Esophagus (tissue), 2 donors: ENCODE data around the gene UFD1. TPM values are rescaled to one million over a fixed set of nuclear protein-coding genes. Genes with fewer than 3 reads are reported as not detected.
A peak's percentile ranks its signal among the peaks of the same experiment; 100 is the strongest.

ENCODE experiments used
- H3K27ac ChIP-seq, 2 donors: one replicate each; pipeline ENCODE4 v1.5.1; 2013; ENCODE audit warnings: low read depth in 2 of 2, mild to moderate bottlenecking in 2 of 2, inconsistent platforms in 1 of 2, low read length in 1 of 2, moderate library complexity in 1 of 2
- H3K27me3 ChIP-seq, 2 donors: one replicate each; pipeline ENCODE4 v1.6.1; 2013; ENCODE audit warnings: low read length in 2 of 2, control low read depth in 1 of 2, mild to moderate bottlenecking in 1 of 2; ENCODE audit not compliant: insufficient read depth in 2 of 2, control insufficient read depth in 1 of 2
- H3K36me3 ChIP-seq, 2 donors: one replicate each; pipeline ENCODE4 v1.6.1; 2013; ENCODE audit warnings: low read length in 1 of 2; ENCODE audit not compliant: control insufficient read depth in 2 of 2, insufficient read depth in 2 of 2
- H3K4me1 ChIP-seq, 2 donors: one replicate each; pipeline ENCODE4 v1.6.1; 2013; ENCODE audit warnings: low read length in 1 of 2; ENCODE audit not compliant: control insufficient read depth in 2 of 2, insufficient read depth in 2 of 2
- H3K4me3 ChIP-seq, 2 donors: one replicate each; pipeline ENCODE4 v1.5.1; 2013; ENCODE audit warnings: low read length in 2 of 2, mild to moderate bottlenecking in 2 of 2, low read depth in 1 of 2, moderate library complexity in 1 of 2
- H3K9me3 ChIP-seq, 2 donors: one replicate each; pipeline ENCODE4 v1.6.1; 2013; ENCODE audit warnings: mild to moderate bottlenecking in 2 of 2, low read depth in 1 of 2, low read length in 1 of 2, moderate library complexity in 1 of 2; ENCODE audit not compliant: control insufficient read depth in 2 of 2, insufficient read depth in 1 of 2
- WGBS, 2 donors: extraction: QIAGEN DNeasy Blood & Tissue Kit; methylation state at CpG; one replicate each; pipeline ENCODE4 v1.1.7; 2013; 5-methylcytosine and 5-hydroxymethylcytosine counted together
- polyA plus RNA-seq, 2 donors: library from polyadenylated mRNA; stranded (reverse); fragments of 200-250 nt; gene quantifications; one replicate each; pipeline ENCODE4 v1.2.3, GENCODE V29; 2013
- donor health status: healthy with polysubstance abuse.
- donor health status: Bipolar disorder and iron deficiency.

UFD1 gene
- polyA plus RNA-seq, 2 donors = 59.7 to 78.3 TPM

DNA sequence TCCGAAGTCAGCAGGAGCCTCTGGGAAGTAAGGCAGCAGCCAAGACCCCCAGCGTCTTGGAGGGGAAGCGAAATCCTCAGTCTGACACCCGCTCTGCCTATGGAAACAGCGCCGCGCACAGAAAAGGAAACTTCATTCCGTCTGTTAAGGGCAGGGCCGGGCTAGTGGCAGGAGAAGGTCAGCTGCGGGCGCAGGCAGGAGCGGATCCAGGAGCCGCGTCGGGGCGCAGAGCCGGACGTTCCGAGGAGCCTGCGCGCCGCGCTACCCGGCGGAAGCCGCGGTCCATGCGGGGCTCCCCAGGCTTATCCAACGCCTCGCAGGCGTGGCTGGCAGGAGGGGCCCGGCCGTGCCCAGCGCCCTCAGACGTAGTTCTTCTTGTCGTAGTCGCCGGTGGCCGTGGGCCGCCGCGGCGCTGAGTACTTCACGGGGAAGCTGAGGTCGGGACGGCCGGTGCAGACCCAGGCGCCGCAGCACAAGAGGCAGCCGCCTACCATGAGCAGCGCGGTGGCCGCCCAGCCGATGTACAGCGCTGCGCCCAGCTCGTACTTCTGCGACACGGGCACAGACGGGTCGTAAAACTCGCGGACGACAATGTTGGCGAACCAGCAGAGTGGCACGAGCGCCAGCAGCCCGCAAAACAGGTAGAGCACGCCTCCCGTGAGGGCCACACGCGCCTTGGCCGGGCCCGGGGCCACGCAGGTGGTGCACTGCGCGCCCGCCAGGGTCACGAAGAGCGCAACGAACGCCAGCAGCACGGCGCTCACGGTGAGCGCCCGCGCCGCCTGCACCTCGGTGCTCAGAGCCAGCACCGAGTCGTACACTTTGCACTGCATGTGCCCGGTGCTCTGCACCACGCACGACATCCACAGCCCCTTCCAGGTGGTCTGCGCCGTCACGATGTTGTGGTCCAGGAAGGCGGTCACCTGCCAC lies 44.5 kb upstream of the UFD1 start:
- Histone ChIP-seq H3K27me3 (peaks cover 0 to 15% of the 10 kb centered on the region in 2 donors), H3K27ac (peak overlapping the region; percentile 2 to 29), H3K4me1 (peaks cover 6 to 15% of the 10 kb centered on the region in 2 donors), H3K4me3 (peak overlapping the region; percentile 34 to 52), H3K9me3 (no peaks in the 10 kb centered on the region), H3K36me3 (no peaks in the 10 kb centered on the region)
- 1 to 2% methylated on average over 85 to 99 of the region's 99 CpGs for WGBS, 2 donors

- Histone ChIP-seq H3K4me3 (peak overlapping the region; percentile 34 to 52), H3K27ac (peak overlapping the region; percentile 21 to 29), H3K9me3 (no peaks in the 10 kb centered on the region), H3K27me3 (peaks cover 0 to 15% of the 10 kb centered on the region in 2 donors), H3K4me1 (peaks cover 6 to 15% of the 10 kb centered on the region in 2 donors), H3K36me3 (no peaks in the 10 kb centered on the region)
- WGBS, 2 donors = 30 to 33% methylated on average over 9 of the region's 9 CpGs
These were observed 43.9 kb upstream of the UFD1 start for GRCh38 chr22:19522881-19523239.

DNA sequence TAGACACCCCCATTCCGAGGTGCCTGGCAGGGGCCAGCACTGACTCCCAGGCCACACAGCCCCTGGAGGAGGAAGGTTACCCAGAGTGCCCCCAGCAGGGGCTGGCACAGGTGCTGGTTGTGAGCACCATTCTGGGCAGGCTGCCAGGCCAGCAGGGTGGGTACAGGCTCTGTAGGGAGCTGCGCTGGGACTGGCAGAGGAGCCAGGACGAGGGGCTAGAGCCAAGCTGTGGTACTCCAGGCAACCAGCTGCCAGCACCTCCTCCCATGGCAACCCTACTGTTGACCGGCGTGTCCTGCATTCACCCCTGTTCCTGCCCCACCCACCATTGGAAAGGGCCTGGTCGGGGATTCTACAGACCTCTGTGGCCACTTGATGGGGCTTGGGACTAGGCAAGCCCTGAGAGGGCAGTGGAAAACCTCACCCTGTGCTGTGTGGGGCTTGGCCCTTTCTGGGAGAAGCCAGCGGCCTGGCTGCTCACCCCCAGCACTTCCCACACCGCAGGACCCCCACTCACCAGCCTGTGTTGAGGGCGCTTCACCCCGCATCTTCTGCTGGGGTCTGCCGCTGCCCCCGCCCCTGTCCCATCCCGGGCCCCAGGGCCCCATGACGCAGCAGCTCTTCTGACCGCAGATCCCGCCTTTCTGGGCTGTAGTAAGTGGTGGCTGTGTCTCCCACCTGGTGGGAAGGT lies 43.3 kb upstream of the UFD1 start:
- H3K27ac ChIP-seq = peak overlapping the region; percentile 21 to 23
- no peaks in the 10 kb centered on the region for H3K36me3 ChIP-seq
- 61 to 67% methylated on average over 16 of the region's 16 CpGs for WGBS, 2 donors
- peaks cover 0 to 15% of the 10 kb centered on the region in 2 donors for H3K27me3 ChIP-seq
- H3K4me3 ChIP-seq = peak overlapping the region; percentile 34 to 52
- H3K4me1 ChIP-seq = peaks cover 6 to 15% of the 10 kb centered on the region in 2 donors
- no peaks in the 10 kb centered on the region for H3K9me3 ChIP-seq

DNA sequence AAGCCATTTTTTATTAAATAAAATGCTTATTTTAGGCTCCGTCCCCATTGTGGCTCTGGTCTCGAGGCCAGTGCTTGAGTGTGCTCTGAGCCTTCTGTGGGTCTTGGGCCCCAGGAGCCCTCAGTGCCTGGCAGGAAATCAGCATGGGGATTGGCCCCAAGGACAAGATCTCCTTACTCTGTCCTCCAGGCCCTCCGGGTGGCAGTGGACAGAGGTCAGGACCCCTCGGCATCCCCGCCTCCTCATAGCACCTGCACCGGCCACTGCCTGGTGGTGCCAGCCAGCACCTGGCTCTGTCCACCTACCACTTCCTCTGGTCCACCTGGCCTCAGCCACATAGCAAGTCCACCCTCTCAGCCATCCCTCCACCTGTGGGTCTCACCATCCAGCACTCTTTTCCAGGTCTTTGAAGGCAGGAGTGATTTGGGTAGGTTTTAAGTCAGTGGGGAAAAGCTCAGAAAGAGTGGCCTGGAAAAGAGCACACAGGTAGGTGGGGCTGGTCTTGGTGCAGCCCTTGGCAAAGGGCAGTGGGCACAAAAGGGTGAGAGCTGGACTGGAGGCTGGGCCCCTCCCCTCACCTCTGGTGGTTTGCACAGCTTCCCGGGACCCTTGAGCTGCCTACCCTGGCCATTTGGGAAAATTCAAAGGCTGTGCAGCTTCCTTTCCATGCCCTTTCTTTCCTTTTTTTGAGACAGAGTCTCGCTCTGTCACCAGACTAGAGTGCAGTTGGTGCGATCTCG lies 41.7 kb upstream of the UFD1 start:
- Histone ChIP-seq H3K36me3 (peaks cover 0 to 2% of the 10 kb centered on the region in 2 donors), H3K27ac (no peak overlapping the region), H3K4me1 (peaks cover 6 to 15% of the 10 kb centered on the region in 2 donors), H3K9me3 (no peaks in the 10 kb centered on the region), H3K27me3 (peaks cover 0 to 15% of the 10 kb centered on the region in 2 donors), H3K4me3 (no peak overlapping the region)
- WGBS, 2 donors = 90 to 93% methylated on average over 10 of the region's 10 CpGs

GRCh38 chr22:19520007-19520406 lies 41.0 kb upstream of the UFD1 start:
- no peak overlapping the region for H3K4me3 ChIP-seq
- WGBS, 2 donors = 84 to 90% methylated on average over 6 of the region's 6 CpGs
- peaks cover 0 to 2% of the 10 kb centered on the region in 2 donors for H3K36me3 ChIP-seq
- H3K27me3 ChIP-seq = peaks cover 0 to 15% of the 10 kb centered on the region in 2 donors
- no peaks in the 10 kb centered on the region for H3K9me3 ChIP-seq
- no peak overlapping the region for H3K27ac ChIP-seq
- H3K4me1 ChIP-seq = peaks cover 6 to 15% of the 10 kb centered on the region in 2 donors

DNA sequence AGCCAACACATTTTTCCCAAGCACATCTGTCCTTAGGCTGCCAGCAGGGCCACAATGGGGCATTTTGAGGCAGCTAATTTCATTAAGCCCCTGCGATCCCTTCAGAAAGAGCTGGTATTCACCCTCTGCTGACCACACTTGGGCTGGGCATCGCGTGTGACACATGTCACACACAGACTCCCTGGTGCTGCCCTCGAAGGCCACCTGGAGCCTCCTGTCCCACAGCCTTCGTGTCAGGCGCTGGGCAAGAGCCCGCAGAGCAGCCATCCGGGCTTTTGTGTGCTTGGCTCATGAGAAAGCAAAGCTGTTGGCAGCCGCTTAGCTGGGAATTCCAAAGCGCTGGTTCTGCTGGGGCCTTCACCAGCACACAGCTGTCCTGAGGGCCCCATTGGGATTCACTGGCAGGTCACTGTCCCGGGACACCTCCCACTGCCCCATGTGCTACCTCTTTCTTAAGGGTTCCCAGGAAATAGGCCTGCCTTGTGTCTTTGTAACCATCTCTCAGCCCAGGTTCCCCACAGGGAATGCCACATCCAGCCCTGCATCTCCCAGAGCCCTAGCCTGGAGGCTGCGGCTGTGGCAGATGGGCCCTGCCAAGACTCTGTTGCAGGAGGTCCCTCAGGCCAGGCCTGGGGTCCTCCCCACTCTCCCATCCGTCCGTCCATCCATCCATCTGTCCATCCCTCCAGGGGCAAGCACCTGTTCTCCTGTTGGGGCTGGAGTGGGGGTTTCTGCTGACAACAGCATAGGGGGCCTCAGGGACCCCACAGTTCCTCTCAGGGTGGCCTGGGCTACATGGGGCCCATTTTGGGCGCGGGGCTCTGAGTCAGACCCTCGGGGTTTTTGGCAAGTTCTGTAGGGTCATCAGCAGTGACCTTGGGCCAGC lies 40.3 kb upstream of the UFD1 start:
- Histone ChIP-seq H3K4me1 (peaks cover 6 to 14% of the 10 kb centered on the region in 2 donors), H3K27ac (no peak overlapping the region), H3K4me3 (no peak overlapping the region), H3K9me3 (no peaks in the 10 kb centered on the region), H3K36me3 (peaks cover 0 to 4% of the 10 kb centered on the region in 2 donors), H3K27me3 (peaks cover 0 to 12% of the 10 kb centered on the region in 2 donors)
- 86 to 88% methylated on average over 17 of the region's 17 CpGs for WGBS, 2 donors

- 87 to 93% methylated on average over 10 of the region's 10 CpGs for WGBS, 2 donors
- no peak overlapping the region for H3K27ac ChIP-seq
- H3K9me3 ChIP-seq = peaks cover 0 to 1% of the 10 kb centered on the region in 2 donors
- H3K4me1 ChIP-seq = peaks cover 3 to 8% of the 10 kb centered on the region in 2 donors
- peaks cover 0 to 8% of the 10 kb centered on the region in 2 donors for H3K27me3 ChIP-seq
- no peak overlapping the region for H3K4me3 ChIP-seq
- peaks cover 0 to 4% of the 10 kb centered on the region in 2 donors for H3K36me3 ChIP-seq
These were observed 39.6 kb upstream of the UFD1 start for GRCh38 chr22:19518635-19519034.

GRCh38 chr22:19517919-19518611 lies 39.1 kb upstream of the UFD1 start:
- no peak overlapping the region for H3K27ac ChIP-seq
- peaks cover 0 to 3% of the 10 kb centered on the region in 2 donors for H3K27me3 ChIP-seq
- H3K4me1 ChIP-seq = peaks cover 0 to 3% of the 10 kb centered on the region in 2 donors
- 88 to 90% methylated on average over 12 of the region's 12 CpGs for WGBS, 2 donors
- H3K9me3 ChIP-seq = peaks cover 0 to 1% of the 10 kb centered on the region in 2 donors
- H3K36me3 ChIP-seq = peaks cover 0 to 4% of the 10 kb centered on the region in 2 donors
- H3K4me3 ChIP-seq = no peak overlapping the region
